Neural progenitor cell (in vitro differentiated cells): Measurements from ENCODE around the gene OCA2. TPM values are rescaled to one million over a fixed set of nuclear protein-coding genes. Genes with fewer than 3 reads are reported as not detected.

Source experiments
- DNase-seq: peaks from one replicate; pipeline ENCODE4 v3.0.0-alpha.2; 2016; ENCODE audit warnings: low spot score
- H2AFZ ChIP-seq: fragments of 200-600 bp; sonication (generic); replicated peaks from 2 replicates; pipeline ENCODE4 v1.6.1; 2016; ENCODE audit warnings: antibody characterized with exemption
- H3F3A ChIP-seq: fragments of 200-600 bp; sonication (generic); 2 replicates; pipeline ENCODE4 v1.6.1; 2016; ENCODE audit warnings: antibody characterized with exemption, low read depth
- H3K27ac ChIP-seq: fragments of 200-600 bp; sonication (generic); 2 replicates; pipeline ENCODE4 v1.5.1; 2016; ENCODE audit warnings: mild to moderate bottlenecking
- H3K27me3 ChIP-seq: fragments of 200-600 bp; sonication (generic); 2 replicates; pipeline ENCODE4 v1.6.1; 2016; ENCODE audit warnings: mild to moderate bottlenecking, moderate library complexity
- H3K36me3 ChIP-seq: fragments of 200-600 bp; sonication (generic); 2 replicates; pipeline ENCODE4 v1.5.1; 2016
- H3K4me1 ChIP-seq: fragments of 200-600 bp; sonication (generic); 2 replicates; pipeline ENCODE4 v1.6.1; 2016; ENCODE audit warnings: mixed run types
- H3K4me2 ChIP-seq: fragments of 200-600 bp; sonication (generic); 2 replicates; pipeline ENCODE4 v1.6.1; 2016
- H3K4me3 ChIP-seq: fragments of 200-600 bp; sonication (generic); 2 replicates; pipeline ENCODE4 v1.5.1; 2016
- H3K79me2 ChIP-seq: fragments of 200-600 bp; sonication (generic); 2 replicates; pipeline ENCODE4 v1.6.1; 2016; ENCODE audit warnings: low read depth
- H3K9ac ChIP-seq: fragments of 200-600 bp; sonication (generic); 2 replicates; pipeline ENCODE4 v1.6.1; 2016
- H3K9me3 ChIP-seq: fragments of 200-600 bp; sonication (generic); 2 replicates; pipeline ENCODE4 v1.5.1; 2016; ENCODE audit warnings: low read depth
- H4K20me1 ChIP-seq: fragments of 200-600 bp; sonication (generic); 2 replicates; pipeline ENCODE4 v1.6.1; 2016; ENCODE audit warnings: low read depth
- H3K27ac Mint-ChIP-seq: 3 replicates; pipeline ENCODE4 v1.8.0; 2021; ENCODE audit warnings: mixed read lengths
- H3K27me3 Mint-ChIP-seq: 2 replicates; pipeline ENCODE4 v1.8.0; 2022; ENCODE audit warnings: low read depth, mild to moderate bottlenecking, inconsistent platforms, moderate library complexity, mixed read lengths; ENCODE audit not compliant: insufficient read depth
- H3K36me3 Mint-ChIP-seq: 3 replicates; pipeline ENCODE4 v1.8.0; 2021; ENCODE audit warnings: mixed read lengths
- H3K4me1 Mint-ChIP-seq: 3 replicates; pipeline ENCODE4 v1.8.0; 2021; ENCODE audit warnings: mixed read lengths
- H3K4me3 Mint-ChIP-seq: 3 replicates; pipeline ENCODE4 v1.8.0; 2021; ENCODE audit warnings: mild to moderate bottlenecking, moderate library complexity, mixed read lengths
- H3K9me3 Mint-ChIP-seq: 3 replicates; pipeline ENCODE4 v1.8.0; 2020; ENCODE audit warnings: mixed read lengths
- CTCF ChIP-seq: fragments of 200-600 bp; sonication (generic); IDR thresholded peaks from 2 replicates; pipeline ENCODE4 v1.5.1; 2017; ENCODE audit warnings: antibody characterized with exemption, mild to moderate bottlenecking
- EZH2 ChIP-seq: fragments of 200-600 bp; sonication (generic); IDR thresholded peaks from 2 replicates; pipeline ENCODE4 v1.6.1; 2017; ENCODE audit warnings: antibody characterized with exemption, mild to moderate bottlenecking, moderate library complexity
- EZH2phosphoT487 ChIP-seq: fragments of 200-600 bp; sonication (generic); IDR thresholded peaks from 2 replicates; pipeline ENCODE4 v1.6.1; 2017; ENCODE audit warnings: antibody characterized with exemption
- total RNA-seq: library from RNA; depleted of rRNA; stranded (reverse); fragments of >200 nt; gene quantifications from 2 replicates; pipeline ENCODE4 v1.2.3, GENCODE V29; 2015; ENCODE audit warnings: low replicate concordance

Gene OCA2
- total RNA-seq, 1 donor from 2014 or later: 1.0 TPM

- H3K27me3 Mint-ChIP-seq: peaks cover 56% of the 10 kb centered on the region
- no peak overlapping the region for H3K9ac ChIP-seq
- peaks cover 8% of the 10 kb centered on the region for H3K9me3 ChIP-seq
- H2AFZ ChIP-seq: peak overlapping the region; percentile 92
- H3K27ac Mint-ChIP-seq: no peak overlapping the region
- H3K4me3 ChIP-seq: peak overlapping the region; percentile 55
- peaks cover 31% of the 10 kb centered on the region for H3K4me1 ChIP-seq
- peaks cover 35% of the 10 kb centered on the region for H4K20me1 ChIP-seq
- TF ChIP-seq EZH2: peak; percentile 80
- TF ChIP-seq EZH2phosphoT487: peak; percentile 73
- TF ChIP-seq CTCF: no peak
- H3K27me3 ChIP-seq: peaks cover 82% of the 10 kb centered on the region
- H3K4me1 Mint-ChIP-seq: peaks cover 34% of the 10 kb centered on the region
- H3F3A ChIP-seq: peaks cover 30% of the 10 kb centered on the region
- peak overlapping the region; percentile 92 for H3K4me3 Mint-ChIP-seq
- DNase-seq: peak; percentile 60
- no peaks in the 10 kb centered on the region for H3K79me2 ChIP-seq
- no peaks in the 10 kb centered on the region for H3K36me3 ChIP-seq
- peaks cover 2% of the 10 kb centered on the region for H3K36me3 Mint-ChIP-seq
- no peak overlapping the region for H3K27ac ChIP-seq
- peaks cover 19% of the 10 kb centered on the region for H3K9me3 Mint-ChIP-seq
- H3K4me2 ChIP-seq: peak overlapping the region; percentile 93
These were observed 4.2 kb downstream of the OCA2 start for GRCh38 chr15:28094732-28095521.

DNA sequence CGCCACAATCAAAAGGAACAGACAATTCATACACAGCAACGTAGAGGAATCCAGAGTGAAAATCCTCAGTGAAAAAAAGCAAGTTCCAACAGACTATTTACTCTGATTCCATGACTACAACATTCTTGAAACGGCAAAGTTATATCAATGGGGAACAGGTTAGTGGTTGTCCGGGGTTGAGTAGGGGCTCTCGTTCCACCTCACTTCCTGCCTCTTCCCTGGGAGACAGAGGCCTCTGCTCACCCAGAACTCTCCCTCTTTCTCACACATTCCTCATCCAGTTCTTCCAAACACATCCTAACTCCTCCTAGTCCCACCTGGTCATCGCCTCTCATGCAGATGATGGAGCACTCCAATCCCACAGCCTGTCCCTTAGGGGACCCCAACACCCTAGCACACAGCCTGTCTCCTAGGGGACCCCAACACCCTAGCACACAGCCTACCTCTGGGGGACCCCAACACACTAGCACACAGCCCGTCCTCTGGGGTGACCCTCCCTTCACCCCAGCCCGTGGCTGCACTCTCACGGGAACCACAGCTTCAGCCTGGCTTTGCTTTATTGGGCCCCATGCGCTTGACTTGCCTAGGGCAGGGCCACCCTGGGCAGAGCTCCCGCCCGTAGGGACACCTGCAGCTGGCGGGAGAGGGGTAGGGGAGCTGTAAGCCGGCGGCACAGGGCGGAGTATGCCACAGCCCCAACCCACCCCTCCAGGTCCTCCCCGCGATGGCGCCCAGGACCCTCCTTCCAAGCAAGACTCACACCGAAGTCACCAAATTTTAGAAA lies 5.2 kb downstream of the OCA2 start:
- Mint-ChIP-seq H3K27ac (no peak overlapping the region), H3K4me1 (peaks cover 30% of the 10 kb centered on the region), H3K36me3 (peaks cover 2% of the 10 kb centered on the region), H3K4me3 (peak overlapping the region; percentile 41), H3K27me3 (peaks cover 52% of the 10 kb centered on the region), H3K9me3 (peaks cover 20% of the 10 kb centered on the region)
- no peak overlapping the region for H3K9ac ChIP-seq
- no peaks in the 10 kb centered on the region for H3K79me2 ChIP-seq
- no peak for DNase-seq
- peaks cover 23% of the 10 kb centered on the region for H3F3A ChIP-seq
- peaks cover 28% of the 10 kb centered on the region for H4K20me1 ChIP-seq
- no peak for TF ChIP-seq EZH2
- TF ChIP-seq EZH2phosphoT487: no peak
- TF ChIP-seq CTCF: no peak
- H3K27me3 ChIP-seq: peaks cover 72% of the 10 kb centered on the region
- H3K4me1 ChIP-seq: peaks cover 29% of the 10 kb centered on the region
- no peak overlapping the region for H2AFZ ChIP-seq
- no peaks in the 10 kb centered on the region for H3K36me3 ChIP-seq
- H3K9me3 ChIP-seq: peaks cover 8% of the 10 kb centered on the region
- peak overlapping the region; percentile 55 for H3K4me3 ChIP-seq
- H3K4me2 ChIP-seq: peak overlapping the region; percentile 93
- H3K27ac ChIP-seq: no peak overlapping the region

DNA sequence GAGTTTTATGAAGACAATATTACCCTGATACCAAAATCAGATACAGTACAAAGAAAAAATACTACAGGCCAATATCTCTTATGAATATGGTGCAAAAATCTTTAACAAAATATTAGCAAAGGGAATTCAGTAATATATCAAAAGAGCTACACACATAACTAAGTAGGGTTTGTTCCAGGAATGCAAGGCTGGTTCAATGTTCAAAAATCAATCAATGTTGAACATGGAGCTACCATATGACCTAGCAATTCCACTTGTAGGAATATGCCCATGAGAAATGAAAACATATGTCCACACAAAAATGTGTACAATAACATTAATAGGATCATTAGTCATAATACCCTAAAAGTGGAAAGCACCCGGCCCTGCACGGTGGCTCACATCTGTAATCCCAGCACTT lies 7.8 kb downstream of the OCA2 start:
- peaks cover 35% of the 10 kb centered on the region for H3K27me3 Mint-ChIP-seq
- no peak for TF ChIP-seq CTCF
- no peak for TF ChIP-seq EZH2
- no peak for TF ChIP-seq EZH2phosphoT487
- Histone ChIP-seq H3K4me3 (no peak overlapping the region), H3K9me3 (peaks cover 8% of the 10 kb centered on the region), H3K79me2 (no peaks in the 10 kb centered on the region), H3K27ac (no peak overlapping the region), H2AFZ (no peak overlapping the region), H4K20me1 (peaks cover 2% of the 10 kb centered on the region), H3K9ac (no peak overlapping the region), H3K27me3 (peaks cover 46% of the 10 kb centered on the region), H3K4me2 (no peak overlapping the region), H3F3A (peaks cover 3% of the 10 kb centered on the region), H3K4me1 (peaks cover 11% of the 10 kb centered on the region), H3K36me3 (no peaks in the 10 kb centered on the region)
- peaks cover 2% of the 10 kb centered on the region for H3K36me3 Mint-ChIP-seq
- no peak overlapping the region for H3K4me3 Mint-ChIP-seq
- H3K4me1 Mint-ChIP-seq: peaks cover 15% of the 10 kb centered on the region
- no peak for DNase-seq
- H3K27ac Mint-ChIP-seq: no peak overlapping the region
- peaks cover 28% of the 10 kb centered on the region for H3K9me3 Mint-ChIP-seq
